ENCODE data around the gene SLC22A23.

The SLC22A23 gene

DNA sequence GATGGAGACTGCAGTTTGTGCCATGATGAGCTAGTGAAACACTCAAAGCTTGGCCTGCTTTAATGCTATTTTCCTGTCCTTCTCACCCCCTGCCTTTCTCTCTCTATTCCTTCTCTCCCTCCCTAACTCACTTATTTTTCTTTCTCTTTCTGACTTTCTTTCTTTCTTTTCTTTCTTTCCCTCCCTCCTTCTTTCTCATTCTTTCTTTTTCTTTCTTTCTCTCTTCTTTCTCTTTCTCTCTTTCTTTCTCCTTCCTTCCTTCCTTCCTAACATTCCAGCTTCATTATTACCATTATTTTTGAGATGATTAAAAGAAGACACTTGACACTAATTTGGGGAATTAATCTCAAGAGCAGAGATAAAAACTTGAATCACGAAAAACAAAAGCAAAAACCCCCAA lies 39.5 kb upstream of the SLC22A23 start:
- Histone ChIP-seq H3K9me3 (ENCODE audit: control insufficient read depth, insufficient read depth, low read length) (no peaks in the 10 kb centered on the region), H3K4me3 (ENCODE audit: low read length) (no peak overlapping the region), H3K27ac (ENCODE audit: low read depth, low read length) (no peak overlapping the region), H3K4me2 (ENCODE audit: low read length) (no peak overlapping the region), H3K79me2 (ENCODE audit: control insufficient read depth, low read length) (no peaks in the 10 kb centered on the region), H3K9me2 (replicated peaks; ENCODE audit: control insufficient read depth, low read length) (no peaks in the 10 kb centered on the region), H3K4me1 (ENCODE audit: control insufficient read depth, low read length) (no peaks in the 10 kb centered on the region), H3F3A (ENCODE audit: control insufficient read depth, insufficient read depth) (no peaks in the 10 kb centered on the region), H3K36me3 (ENCODE audit: control insufficient read depth, low read length) (no peaks in the 10 kb centered on the region), H3K27me3 (ENCODE audit: control insufficient read depth, low read length) (peaks cover 6% of the 10 kb centered on the region; the same call in 1 of the 2 replicates), H4K20me1 (ENCODE audit: control insufficient read depth, insufficient read depth, low read depth, low read length) (no peaks in the 10 kb centered on the region)
- TF ChIP-seq EZH2phosphoT487 (IDR thresholded peaks at IDR 0.05; ENCODE audit: borderline replicate concordance, low read length), result no peak
- TF ChIP-seq, protein P1, sequence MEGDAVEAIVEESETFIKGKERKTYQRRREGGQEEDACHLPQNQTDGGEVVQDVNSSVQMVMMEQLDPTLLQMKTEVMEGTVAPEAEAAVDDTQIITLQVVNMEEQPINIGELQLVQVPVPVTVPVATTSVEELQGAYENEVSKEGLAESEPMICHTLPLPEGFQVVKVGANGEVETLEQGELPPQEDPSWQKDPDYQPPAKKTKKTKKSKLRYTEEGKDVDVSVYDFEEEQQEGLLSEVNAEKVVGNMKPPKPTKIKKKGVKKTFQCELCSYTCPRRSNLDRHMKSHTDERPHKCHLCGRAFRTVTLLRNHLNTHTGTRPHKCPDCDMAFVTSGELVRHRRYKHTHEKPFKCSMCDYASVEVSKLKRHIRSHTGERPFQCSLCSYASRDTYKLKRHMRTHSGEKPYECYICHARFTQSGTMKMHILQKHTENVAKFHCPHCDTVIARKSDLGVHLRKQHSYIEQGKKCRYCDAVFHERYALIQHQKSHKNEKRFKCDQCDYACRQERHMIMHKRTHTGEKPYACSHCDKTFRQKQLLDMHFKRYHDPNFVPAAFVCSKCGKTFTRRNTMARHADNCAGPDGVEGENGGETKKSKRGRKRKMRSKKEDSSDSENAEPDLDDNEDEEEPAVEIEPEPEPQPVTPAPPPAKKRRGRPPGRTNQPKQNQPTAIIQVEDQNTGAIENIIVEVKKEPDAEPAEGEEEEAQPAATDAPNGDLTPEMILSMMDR (IDR thresholded peaks at IDR 0.05; ENCODE audit: low read depth, low read length, poor library complexity, severe bottlenecking), result no peak

DNA sequence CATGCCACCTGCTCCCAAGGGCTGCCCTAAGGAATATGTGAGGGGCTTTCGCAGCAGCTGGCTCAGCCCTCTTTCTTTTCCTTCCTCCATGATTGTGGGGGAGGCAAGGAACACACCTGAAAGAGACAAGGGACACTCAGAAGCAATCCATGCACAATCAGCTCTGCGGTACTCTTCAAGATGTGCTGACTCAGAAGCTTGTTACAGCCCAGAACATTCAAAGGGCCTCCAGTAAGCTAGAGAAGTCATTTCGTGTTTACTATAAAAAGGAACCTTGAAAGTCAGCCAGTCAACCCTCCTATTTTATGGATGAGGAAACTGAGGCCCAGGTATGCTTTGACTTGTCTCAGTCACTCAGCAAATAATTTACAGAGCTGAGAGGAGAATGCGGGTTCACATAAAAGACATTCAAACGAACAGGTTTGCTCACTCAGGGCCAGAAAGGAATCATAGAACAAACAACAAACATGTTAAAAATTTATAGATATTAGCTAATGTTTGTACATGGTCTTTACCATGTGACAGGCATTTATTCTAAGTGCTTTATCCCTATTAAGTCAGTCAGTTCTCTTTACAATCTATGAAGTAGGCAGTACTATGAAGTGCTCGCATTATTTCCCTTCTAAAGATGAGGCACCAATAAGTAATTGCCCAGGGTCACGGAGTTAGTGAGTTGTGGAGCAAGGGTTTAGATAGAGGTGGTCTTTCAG lies 37.7 kb upstream of the SLC22A23 start:
- no peak overlapping the region for H3K4me3 ChIP-seq (ENCODE audit: low read length)
- no peaks in the 10 kb centered on the region for H3K9me2 ChIP-seq (replicated peaks; ENCODE audit: control insufficient read depth, low read length)
- H3K9me3 ChIP-seq (ENCODE audit: control insufficient read depth, insufficient read depth, low read length), result no peaks in the 10 kb centered on the region
- H3K4me2 ChIP-seq (ENCODE audit: low read length), result no peak overlapping the region
- H3K36me3 ChIP-seq (ENCODE audit: control insufficient read depth, low read length), result no peaks in the 10 kb centered on the region
- no peaks in the 10 kb centered on the region for H3K4me1 ChIP-seq (ENCODE audit: control insufficient read depth, low read length)
- H4K20me1 ChIP-seq (ENCODE audit: control insufficient read depth, insufficient read depth, low read depth, low read length), result no peaks in the 10 kb centered on the region
- no peaks in the 10 kb centered on the region for H3K79me2 ChIP-seq (ENCODE audit: control insufficient read depth, low read length)
- no peaks in the 10 kb centered on the region for H3F3A ChIP-seq (ENCODE audit: control insufficient read depth, insufficient read depth)
- no peak overlapping the region for H3K27ac ChIP-seq (ENCODE audit: low read depth, low read length)
- H3K27me3 ChIP-seq (ENCODE audit: control insufficient read depth, low read length), result peaks cover 3% of the 10 kb centered on the region; the same call in 1 of the 2 replicates
- TF ChIP-seq EZH2phosphoT487 (IDR thresholded peaks at IDR 0.05; ENCODE audit: borderline replicate concordance, low read length), result no peak
- TF ChIP-seq, protein P1 (IDR thresholded peaks at IDR 0.05; ENCODE audit: low read depth, low read length, poor library complexity, severe bottlenecking), result no peak

DNA sequence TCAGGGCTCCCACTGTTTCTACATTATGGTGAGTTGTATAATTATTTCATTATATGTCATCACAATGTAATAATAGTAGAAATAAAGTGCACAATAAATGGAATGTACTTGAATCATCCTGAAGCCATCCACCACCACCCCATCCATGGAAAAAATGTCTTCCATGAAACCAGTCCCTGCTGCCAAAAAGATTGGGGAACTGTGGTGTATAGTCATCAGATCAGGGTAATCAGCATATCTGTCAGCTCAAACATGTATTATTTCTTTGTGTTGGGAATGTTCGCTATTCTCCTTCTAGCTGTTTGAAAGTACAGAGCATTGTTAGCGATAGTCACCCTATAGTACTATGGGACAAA lies 33.8 kb upstream of the SLC22A23 start:
- Histone ChIP-seq H3K79me2 (ENCODE audit: control insufficient read depth, low read length) (no peaks in the 10 kb centered on the region), H4K20me1 (ENCODE audit: control insufficient read depth, insufficient read depth, low read depth, low read length) (no peaks in the 10 kb centered on the region), H3F3A (ENCODE audit: control insufficient read depth, insufficient read depth) (no peaks in the 10 kb centered on the region), H3K27me3 (ENCODE audit: control insufficient read depth, low read length) (peaks cover 3% of the 10 kb centered on the region; the same call in 1 of the 2 replicates), H3K4me2 (ENCODE audit: low read length) (no peak overlapping the region), H3K4me3 (ENCODE audit: low read length) (no peak overlapping the region), H3K4me1 (ENCODE audit: control insufficient read depth, low read length) (no peaks in the 10 kb centered on the region), H3K36me3 (ENCODE audit: control insufficient read depth, low read length) (no peaks in the 10 kb centered on the region), H3K9me2 (replicated peaks; ENCODE audit: control insufficient read depth, low read length) (no peaks in the 10 kb centered on the region), H3K27ac (ENCODE audit: low read depth, low read length) (no peak overlapping the region), H3K9me3 (ENCODE audit: control insufficient read depth, insufficient read depth, low read length) (no peaks in the 10 kb centered on the region)
- TF ChIP-seq, protein P1 (IDR thresholded peaks at IDR 0.05; ENCODE audit: low read depth, low read length, poor library complexity, severe bottlenecking), result no peak
- no peak for TF ChIP-seq EZH2phosphoT487 (IDR thresholded peaks at IDR 0.05; ENCODE audit: borderline replicate concordance, low read length)

Measured in DOHH2 (cell line).